Panc1 (cell line): Measurements from ENCODE around the gene NFAT5. TPM values are rescaled to one million over a fixed set of nuclear protein-coding genes. Genes with fewer than 3 reads are reported as not detected.

ENCODE experiments used
- ATAC-seq: fragments of 200-7000 bp; cut with Tn5 transposase; 2 replicates; pipeline ENCODE4 v1.9.1; 2020; ENCODE audit warnings: mild to moderate bottlenecking, moderate library complexity
- BruUV-seq: library from RNA; stranded (reverse); fragments of 400-500 nt; replicated peaks from 2 replicates; lab custom pipeline; 2021; lab: Mats Ljungman, UMichigan
- CTCF ChIA-PET: fragments of 300-600 bp; sonication (Branson Sonifier 250); formaldehyde crosslinking; loops from one replicate; lab custom pipeline; 2022; ENCODE audit warnings: antibody characterized with exemption; lab: Charles Lee
- POLR2A ChIA-PET: fragments of 300-600 bp; sonication (Branson Sonifier 250); formaldehyde crosslinking; loops from one replicate; lab custom pipeline; 2022; ENCODE audit warnings: antibody characterized with exemption; lab: Charles Lee
- DNase-seq: peaks from one replicate; pipeline ENCODE4 v3.0.0-alpha.2; 2010; ENCODE audit warnings: low read depth, low spot score
- H3K27ac ChIP-seq: 2 replicates; pipeline ENCODE4 v1.5.1; 2011; ENCODE audit warnings: mild to moderate bottlenecking, low read length, inconsistent platforms
- H3K27me3 ChIP-seq: fragments of 200-500 bp; sonication (Bioruptor generic); 2 replicates; pipeline ENCODE4 v1.6.0; 2014; ENCODE audit warnings: low read length, inconsistent platforms; ENCODE audit not compliant: control insufficient read depth, insufficient read depth
- H3K36me3 ChIP-seq: fragments of 200-500 bp; sonication (Bioruptor generic); 2 replicates; pipeline ENCODE4 v1.5.1; 2014; ENCODE audit warnings: inconsistent platforms, mild to moderate bottlenecking, low read length, moderate library complexity; ENCODE audit not compliant: control insufficient read depth, insufficient read depth
- H3K4me1 ChIP-seq: 2 replicates; pipeline ENCODE4 v1.5.1; 2011; ENCODE audit warnings: inconsistent platforms, mild to moderate bottlenecking, low read length, moderate library complexity; ENCODE audit not compliant: control insufficient read depth, insufficient read depth
- H3K4me3 ChIP-seq, 2 experiments: 2 replicates each; pipeline ENCODE4 v1.5.1; 2011 to 2012; ENCODE audit warnings: low read depth in 2 of 2, low read length in 2 of 2, mild to moderate bottlenecking in 2 of 2, inconsistent platforms in 1 of 2, moderate library complexity in 1 of 2
- H3K9me3 ChIP-seq: fragments of 200-500 bp; sonication (Bioruptor generic); 2 replicates; pipeline ENCODE4 v1.5.1; 2014; ENCODE audit warnings: low read depth, mild to moderate bottlenecking, inconsistent platforms, low read length, moderate library complexity; ENCODE audit not compliant: control insufficient read depth, insufficient read depth
- POLR2AphosphoS5 ChIP-seq: IDR thresholded peaks from 2 replicates; pipeline ENCODE4 v1.6.1; 2012; ENCODE audit warnings: mild to moderate bottlenecking, low read depth, low read length, moderate library complexity
- SIN3A ChIP-seq: IDR thresholded peaks from 2 replicates; pipeline ENCODE4 v1.6.1; 2012; ENCODE audit warnings: low read depth, mild to moderate bottlenecking, low read length, moderate library complexity, borderline replicate concordance; ENCODE audit not compliant: insufficient read depth
- TCF7L2 ChIP-seq: IDR thresholded peaks from 2 replicates; pipeline ENCODE4 v1.6.1; 2011; ENCODE audit warnings: mild to moderate bottlenecking, low read depth, low read length, inconsistent platforms
- in situ Hi-C: cut with HindIII; loops from 2 replicates; pipeline ENCODE4 v1.10.0; 2016; ENCODE audit warnings: low sequenced_read_pairs, low pct_unique_long_range_greater_than_20kb
- intact Hi-C: fragments of 100-400 bp; cut with micrococcal nuclease; formaldehyde crosslinking; loops from one replicate; pipeline ENCODE4 v1.10.0; 2022; ENCODE audit not compliant: unreplicated experiment
- total RNA-seq: library from RNA; stranded (reverse); gene quantifications from one replicate; pipeline ENCODE4 v1.2.1, GENCODE V29; 2021; ENCODE audit not compliant: unreplicated experiment
- TF ChIP-seq, protein P1 (sequence below): fragments of 450-650 bp; IDR thresholded peaks from 2 replicates; pipeline ENCODE4 v1.5.1; 2017; ENCODE audit warnings: mild to moderate bottlenecking
- TF ChIP-seq, protein P2 (sequence below), 2 experiments: IDR thresholded peaks; 2 replicates each; pipeline ENCODE4 v1.6.1; 2011 to 2012; ENCODE audit warnings: low read depth in 2 of 2, control low read depth in 1 of 2, low read length in 1 of 2, mild to moderate bottlenecking in 1 of 2, moderate library complexity in 1 of 2; ENCODE audit not compliant: insufficient read depth in 1 of 2

The NFAT5 gene
- total RNA-seq, 1 experiment from 2014 or later = 57.0 TPM

DNA sequence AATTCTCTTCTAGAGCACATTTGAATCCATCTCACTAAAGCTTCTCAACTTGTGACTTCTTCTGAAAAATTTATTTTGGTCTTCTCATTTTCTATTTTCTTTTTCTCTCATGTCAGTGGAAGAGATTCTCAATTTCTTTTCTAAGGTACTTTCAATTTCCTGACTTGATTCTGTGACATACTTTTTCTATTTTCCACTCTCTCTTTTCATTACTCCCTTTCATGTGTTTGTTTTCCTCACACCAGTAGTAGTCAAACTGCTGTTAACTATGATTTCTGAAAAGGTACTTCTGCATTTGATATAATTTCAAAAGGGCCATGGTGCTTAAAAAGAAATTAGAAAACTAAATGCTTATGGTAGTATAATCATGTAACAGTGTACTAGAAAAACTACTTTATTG, 41.9 kb downstream of the NFAT5 start:
- DNase-seq (no peak), ATAC-seq (no peak)
- ChIA-PET POLR2A (no interaction called here), CTCF (no interaction called here)
- no peaks in the 10 kb centered on the region for H3K9me3 ChIP-seq
- H3K27ac ChIP-seq = no peak overlapping the region
- no TSS peak for BruUV-seq
- no peak for TF ChIP-seq TCF7L2
- no peak for TF ChIP-seq SIN3A
- TF ChIP-seq, protein P1, sequence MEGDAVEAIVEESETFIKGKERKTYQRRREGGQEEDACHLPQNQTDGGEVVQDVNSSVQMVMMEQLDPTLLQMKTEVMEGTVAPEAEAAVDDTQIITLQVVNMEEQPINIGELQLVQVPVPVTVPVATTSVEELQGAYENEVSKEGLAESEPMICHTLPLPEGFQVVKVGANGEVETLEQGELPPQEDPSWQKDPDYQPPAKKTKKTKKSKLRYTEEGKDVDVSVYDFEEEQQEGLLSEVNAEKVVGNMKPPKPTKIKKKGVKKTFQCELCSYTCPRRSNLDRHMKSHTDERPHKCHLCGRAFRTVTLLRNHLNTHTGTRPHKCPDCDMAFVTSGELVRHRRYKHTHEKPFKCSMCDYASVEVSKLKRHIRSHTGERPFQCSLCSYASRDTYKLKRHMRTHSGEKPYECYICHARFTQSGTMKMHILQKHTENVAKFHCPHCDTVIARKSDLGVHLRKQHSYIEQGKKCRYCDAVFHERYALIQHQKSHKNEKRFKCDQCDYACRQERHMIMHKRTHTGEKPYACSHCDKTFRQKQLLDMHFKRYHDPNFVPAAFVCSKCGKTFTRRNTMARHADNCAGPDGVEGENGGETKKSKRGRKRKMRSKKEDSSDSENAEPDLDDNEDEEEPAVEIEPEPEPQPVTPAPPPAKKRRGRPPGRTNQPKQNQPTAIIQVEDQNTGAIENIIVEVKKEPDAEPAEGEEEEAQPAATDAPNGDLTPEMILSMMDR = no peak
- TF ChIP-seq, protein P2, sequence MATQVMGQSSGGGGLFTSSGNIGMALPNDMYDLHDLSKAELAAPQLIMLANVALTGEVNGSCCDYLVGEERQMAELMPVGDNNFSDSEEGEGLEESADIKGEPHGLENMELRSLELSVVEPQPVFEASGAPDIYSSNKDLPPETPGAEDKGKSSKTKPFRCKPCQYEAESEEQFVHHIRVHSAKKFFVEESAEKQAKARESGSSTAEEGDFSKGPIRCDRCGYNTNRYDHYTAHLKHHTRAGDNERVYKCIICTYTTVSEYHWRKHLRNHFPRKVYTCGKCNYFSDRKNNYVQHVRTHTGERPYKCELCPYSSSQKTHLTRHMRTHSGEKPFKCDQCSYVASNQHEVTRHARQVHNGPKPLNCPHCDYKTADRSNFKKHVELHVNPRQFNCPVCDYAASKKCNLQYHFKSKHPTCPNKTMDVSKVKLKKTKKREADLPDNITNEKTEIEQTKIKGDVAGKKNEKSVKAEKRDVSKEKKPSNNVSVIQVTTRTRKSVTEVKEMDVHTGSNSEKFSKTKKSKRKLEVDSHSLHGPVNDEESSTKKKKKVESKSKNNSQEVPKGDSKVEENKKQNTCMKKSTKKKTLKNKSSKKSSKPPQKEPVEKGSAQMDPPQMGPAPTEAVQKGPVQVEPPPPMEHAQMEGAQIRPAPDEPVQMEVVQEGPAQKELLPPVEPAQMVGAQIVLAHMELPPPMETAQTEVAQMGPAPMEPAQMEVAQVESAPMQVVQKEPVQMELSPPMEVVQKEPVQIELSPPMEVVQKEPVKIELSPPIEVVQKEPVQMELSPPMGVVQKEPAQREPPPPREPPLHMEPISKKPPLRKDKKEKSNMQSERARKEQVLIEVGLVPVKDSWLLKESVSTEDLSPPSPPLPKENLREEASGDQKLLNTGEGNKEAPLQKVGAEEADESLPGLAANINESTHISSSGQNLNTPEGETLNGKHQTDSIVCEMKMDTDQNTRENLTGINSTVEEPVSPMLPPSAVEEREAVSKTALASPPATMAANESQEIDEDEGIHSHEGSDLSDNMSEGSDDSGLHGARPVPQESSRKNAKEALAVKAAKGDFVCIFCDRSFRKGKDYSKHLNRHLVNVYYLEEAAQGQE (IDR thresholded peaks at IDR 0.05; ENCODE audit: insufficient read depth in 1 of 2, low read depth in 2 of 2, low read length in 1 of 2) = no peak
- TF ChIP-seq POLR2AphosphoS5 = no peak
- peaks cover 6% of the 10 kb centered on the region; the same call in 1 of the 2 replicates for H3K36me3 ChIP-seq
- H3K27me3 ChIP-seq = no peaks in the 10 kb centered on the region
- in situ Hi-C loops = no loop called here
- H3K4me1 ChIP-seq = peaks cover 33% of the 10 kb centered on the region
- intact Hi-C loops = no loop called here
- no peak overlapping the region for H3K4me3 ChIP-seq

DNA sequence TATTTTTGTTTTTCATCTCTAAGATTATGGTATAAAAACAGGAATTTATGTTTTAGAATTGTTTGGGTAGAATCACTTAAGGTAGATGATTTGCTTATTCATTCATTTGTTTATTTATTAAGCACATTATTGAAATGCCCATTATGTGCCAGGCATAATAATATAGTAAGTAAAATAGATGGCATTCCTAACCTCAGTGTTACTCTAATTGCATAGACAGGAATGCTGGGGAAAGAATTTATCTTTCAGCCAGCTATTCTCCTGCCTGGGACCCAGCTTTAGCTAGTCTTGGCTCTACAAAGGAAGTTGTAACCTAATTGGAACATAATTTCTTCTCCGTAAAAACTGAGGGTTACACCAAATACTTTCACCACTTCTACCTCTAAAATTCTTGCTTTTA, 44.6 kb downstream of the NFAT5 start:
- no peaks in the 10 kb centered on the region for H3K9me3 ChIP-seq
- intact Hi-C loops (no loop called here), in situ Hi-C loops (no loop called here)
- CTCF ChIA-PET = interaction anchor here (0.6 kb wide), 1 partner anchor 46 kb away, joined by 4 read pairs; no protein-coding TSS in a partner anchor
- peaks cover 6% of the 10 kb centered on the region; the same call in 1 of the 2 replicates for H3K36me3 ChIP-seq
- no peak overlapping the region for H3K4me3 ChIP-seq
- no peak overlapping the region for H3K27ac ChIP-seq
- POLR2A ChIA-PET = interaction anchor here (0.6 kb wide), 1 partner anchor 191 kb away, joined by 5 read pairs; no protein-coding TSS in a partner anchor
- BruUV-seq = TSS peak; percentile 4
- TF ChIP-seq, protein P2 (IDR thresholded peaks at IDR 0.05; ENCODE audit: insufficient read depth in 1 of 2, low read depth in 2 of 2, low read length in 1 of 2) = no peak
- TF ChIP-seq, protein P1 = no peak
- TF ChIP-seq SIN3A = no peak
- TF ChIP-seq POLR2AphosphoS5 = no peak
- TF ChIP-seq TCF7L2 = no peak
- ATAC-seq (no peak), DNase-seq (no peak)
- no peaks in the 10 kb centered on the region for H3K27me3 ChIP-seq
- peaks cover 46% of the 10 kb centered on the region for H3K4me1 ChIP-seq
